Natural killer cell (primary cell): ENCODE results near the gene PFKP. TPM values are rescaled to one million over a fixed set of nuclear protein-coding genes. Genes with fewer than 3 reads are reported as not detected.

Source experiments
- ATAC-seq, 3 donors: fragments of 150-1000 bp in 2 of 3; fragments of 200-7000 bp in 1 of 3; cut with Tn5 transposase; 1 replicate in 1 of 3; 2 replicates in 2 of 3; pipeline ENCODE4 v1.10.0; 2021; ENCODE audit warnings: mild to moderate bottlenecking in 2 of 3, moderate library complexity in 2 of 3
- DNase-seq, 2 donors: peaks; one replicate each; pipeline versions ENCODE4 v3.0.0 to v3.0.0-alpha.2; 2013 to 2021; ENCODE audit warnings: mixed read lengths in 1 of 2
- H3K27ac ChIP-seq: one replicate; pipeline ENCODE4 v1.5.1; 2013; ENCODE audit warnings: mild to moderate bottlenecking, low read length
- H3K27me3 ChIP-seq: one replicate; pipeline ENCODE4 v1.6.1; 2013; ENCODE audit warnings: low read length; ENCODE audit not compliant: control insufficient read depth, insufficient read depth
- H3K36me3 ChIP-seq: one replicate; pipeline ENCODE4 v1.6.1; 2013; ENCODE audit warnings: low read length; ENCODE audit not compliant: control insufficient read depth, insufficient read depth
- H3K4me1 ChIP-seq: one replicate; pipeline ENCODE4 v1.6.1; 2013; ENCODE audit warnings: low read length; ENCODE audit not compliant: control insufficient read depth, insufficient read depth
- H3K4me3 ChIP-seq: one replicate; pipeline ENCODE4 v1.5.1; 2013; ENCODE audit warnings: low read length
- H3K9me3 ChIP-seq: one replicate; pipeline ENCODE4 v1.6.1; 2013; ENCODE audit warnings: low read length; ENCODE audit not compliant: control insufficient read depth, insufficient read depth
- H3K27ac Mint-ChIP-seq, 2 donors: one replicate each; pipeline ENCODE4 v1.8.0; 2022; ENCODE audit warnings: mild to moderate bottlenecking in 2 of 2, mixed read lengths in 2 of 2, moderate library complexity in 1 of 2
- H3K27me3 Mint-ChIP-seq, 2 donors: one replicate each; pipeline ENCODE4 v1.8.0; 2022; ENCODE audit warnings: low read depth in 2 of 2, mixed read lengths in 2 of 2
- H3K36me3 Mint-ChIP-seq: one replicate; pipeline ENCODE4 v1.8.0; 2022; ENCODE audit warnings: mixed read lengths
- H3K4me1 Mint-ChIP-seq, 2 donors: one replicate each; pipeline ENCODE4 v1.8.0; 2022; ENCODE audit warnings: mixed read lengths in 2 of 2
- H3K4me3 Mint-ChIP-seq: one replicate; pipeline ENCODE4 v1.8.0; 2022; ENCODE audit warnings: mild to moderate bottlenecking, moderate library complexity, mixed read lengths
- H3K9me3 Mint-ChIP-seq, 2 donors: one replicate each; pipeline ENCODE4 v1.8.0; 2022; ENCODE audit warnings: mixed read lengths in 2 of 2
- CTCF ChIP-seq: fragments of 200-600 bp; IDR thresholded peaks from one replicate; pipeline ENCODE4 v1.8.0; 2022; ENCODE audit warnings: antibody characterized with exemption
- WGBS: methylation state at CpG from one replicate; pipeline ENCODE4 v1.1.7; 2013; ENCODE audit warnings: missing lambda C conversion rate; ENCODE audit not compliant: insufficient coverage; 5-methylcytosine and 5-hydroxymethylcytosine counted together
- intact Hi-C: fragments of 100-400 bp; cut with micrococcal nuclease; formaldehyde crosslinking; loops from one replicate; pipeline ENCODE4 v1.14.2; 2022
- total RNA-seq, 4 donors: library from RNA; stranded (reverse); fragments of 120-200 nt in 1 of 4; gene quantifications; one replicate each; pipeline versions ENCODE4 v1.2.3 to v1.2.4, GENCODE V29; 2013 to 2022

Gene PFKP
- total RNA-seq, 3 donors from 2014 or later (not counting 1 experiment from before 2014, with no cell fraction given) = 43.9 to 62.4 (median 47.4) TPM

GRCh38 chr10:3056280-3057037 lies 10.9 kb upstream of the PFKP start:
- no peak for TF ChIP-seq CTCF
- H3K4me1 Mint-ChIP-seq = peaks cover 0 to 20% of the 10 kb centered on the region in 2 donors
- ATAC-seq (no peak), DNase-seq (no peak)
- no peak overlapping the region for H3K27ac ChIP-seq
- H3K27me3 Mint-ChIP-seq = peaks cover 9 to 15% of the 10 kb centered on the region in 2 donors
- intact Hi-C loops = no loop called here
- H3K4me3 Mint-ChIP-seq = no peak overlapping the region
- H3K4me3 ChIP-seq = no peak overlapping the region
- H3K27me3 ChIP-seq = no peaks in the 10 kb centered on the region
- H3K9me3 Mint-ChIP-seq = no peaks in the 10 kb centered on the region
- H3K9me3 ChIP-seq = no peaks in the 10 kb centered on the region
- H3K27ac Mint-ChIP-seq = no peak overlapping the region
- no peaks in the 10 kb centered on the region for H3K36me3 Mint-ChIP-seq
- H3K4me1 ChIP-seq = peaks cover 10% of the 10 kb centered on the region
- H3K36me3 ChIP-seq = no peaks in the 10 kb centered on the region
- WGBS = 54% methylated on average over 5 of the region's 5 CpGs

GRCh38 chr10:3057946-3058345 lies 9.4 kb upstream of the PFKP start:
- DNase-seq (peak in 1 of 2 donors; percentile 60), ATAC-seq (peak; percentile 46 to 71 (median 55))
- no peaks in the 10 kb centered on the region for H3K36me3 Mint-ChIP-seq
- no peaks in the 10 kb centered on the region for H3K9me3 ChIP-seq
- intact Hi-C loops = no loop called here
- no peak for TF ChIP-seq CTCF
- no peaks in the 10 kb centered on the region for H3K9me3 Mint-ChIP-seq
- H3K4me1 ChIP-seq = peaks cover 10% of the 10 kb centered on the region
- H3K4me1 Mint-ChIP-seq = peaks cover 0 to 20% of the 10 kb centered on the region in 2 donors
- no peaks in the 10 kb centered on the region for H3K36me3 ChIP-seq
- peak overlapping the region in 1 of 2 donors; percentile 65 for H3K27ac Mint-ChIP-seq
- WGBS = 48% methylated on average over 7 of the region's 8 CpGs
- no peak overlapping the region for H3K4me3 Mint-ChIP-seq
- H3K4me3 ChIP-seq = no peak overlapping the region
- H3K27me3 ChIP-seq = no peaks in the 10 kb centered on the region
- no peak overlapping the region for H3K27ac ChIP-seq
- H3K27me3 Mint-ChIP-seq = peaks cover 9 to 15% of the 10 kb centered on the region in 2 donors

- no peak for ATAC-seq
These were observed 7.4 kb upstream of the PFKP start for GRCh38 chr10:3059974-3060373.

More at GRCh38 chr10:3059974-3060373, 7.4 kb upstream of the PFKP start:
- no peak overlapping the region for H3K4me3 Mint-ChIP-seq
- no peak for TF ChIP-seq CTCF
- H3K27me3 ChIP-seq = no peaks in the 10 kb centered on the region
- H3K4me3 ChIP-seq = no peak overlapping the region
- peaks cover 0 to 20% of the 10 kb centered on the region in 2 donors for H3K4me1 Mint-ChIP-seq
- DNase-seq = no peak
- H3K36me3 ChIP-seq = no peaks in the 10 kb centered on the region
- peaks cover 10% of the 10 kb centered on the region for H3K4me1 ChIP-seq
- H3K9me3 Mint-ChIP-seq = no peaks in the 10 kb centered on the region
- H3K9me3 ChIP-seq = no peaks in the 10 kb centered on the region
- intact Hi-C loops = no loop called here
- peaks cover 2 to 8% of the 10 kb centered on the region in 2 donors for H3K27me3 Mint-ChIP-seq
- WGBS = 84% methylated on average over 8 of the region's 8 CpGs
- H3K27ac ChIP-seq = no peak overlapping the region
- no peaks in the 10 kb centered on the region for H3K36me3 Mint-ChIP-seq
- no peak overlapping the region for H3K27ac Mint-ChIP-seq
